Thoracic aorta endothelial cell (primary cell): Measurements from ENCODE around the gene CDH12. TPM values are rescaled to one million over a fixed set of nuclear protein-coding genes. Genes with fewer than 3 reads are reported as not detected.

Experiments
- total RNA-seq: library from RNA; depleted of rRNA; stranded (reverse); fragments of >200 nt; gene quantifications from 2 replicates; pipeline ENCODE4 v1.2.3, GENCODE V29; 2012

The CDH12 gene
- total RNA-seq: 0.07 TPM in 1 of 2 replicates, not detected in the other

GRCh38 chr5:22852807-22853660, at the start of gene CDH12:
Gene CDH12, minus strand, starts transcription at chr5:22853344.

